ACHN (cell line): ENCODE data around the gene PKN2.

ENCODE experiments used
- DNase-seq: peaks from one replicate; pipeline ENCODE4 v3.0.0-alpha.2; 2015
- in situ Hi-C: cut with HindIII; loops from 2 replicates; pipeline ENCODE4 v1.10.0; 2017; ENCODE audit warnings: low sequenced_read_pairs, low pct_ligation_motif_present, low pct_unique_long_range_greater_than_20kb

Gene PKN2

GRCh38 chr1:88727205-88727604, 43.1 kb downstream of the PKN2 start:
- in situ Hi-C loops: no loop called here
- DNase-seq: no peak

- in situ Hi-C loops: no loop called here
- no peak for DNase-seq
Observed at GRCh38 chr1:88729297-88729696, 45.2 kb downstream of the PKN2 start.

- no peak for DNase-seq
- in situ Hi-C loops: no loop called here
Observed at GRCh38 chr1:88730132-88730675, 46.1 kb downstream of the PKN2 start.

GRCh38 chr1:88730995-88731394, 46.9 kb downstream of the PKN2 start:
- DNase-seq: no peak
- in situ Hi-C loops: no loop called here

- DNase-seq: peak; percentile 68
- in situ Hi-C loops: no loop called here
Observed at GRCh38 chr1:88731475-88732269, 47.6 kb downstream of the PKN2 start.

- no peak for DNase-seq
- in situ Hi-C loops: no loop called here
Observed at GRCh38 chr1:88735382-88735781, 51.3 kb downstream of the PKN2 start.

GRCh38 chr1:88735909-88736308, 51.8 kb downstream of the PKN2 start:
- DNase-seq: no peak
- in situ Hi-C loops: no loop called here

- DNase-seq: peak; percentile 52
- in situ Hi-C loops: no loop called here
Observed at GRCh38 chr1:88736633-88737248, 52.7 kb downstream of the PKN2 start.

- in situ Hi-C loops: no loop called here
- no peak for DNase-seq
Observed at GRCh38 chr1:88737338-88737927, 53.4 kb downstream of the PKN2 start.

GRCh38 chr1:88740784-88741183, 56.7 kb downstream of the PKN2 start:
- no peak for DNase-seq
- in situ Hi-C loops: no loop called here

- in situ Hi-C loops: no loop called here
- DNase-seq: peak; percentile 11
Observed at GRCh38 chr1:88741413-88741812, 57.3 kb downstream of the PKN2 start.

- DNase-seq: no peak
- in situ Hi-C loops: no loop called here
Observed at GRCh38 chr1:88742531-88742930, 58.5 kb downstream of the PKN2 start.

GRCh38 chr1:88744142-88744541, 60.1 kb downstream of the PKN2 start:
- in situ Hi-C loops: no loop called here
- DNase-seq: no peak

- no peak for DNase-seq
- in situ Hi-C loops: no loop called here
Observed at GRCh38 chr1:88746916-88747315, 62.8 kb downstream of the PKN2 start.

- DNase-seq: no peak
- in situ Hi-C loops: no loop called here
Observed at GRCh38 chr1:88751714-88752113, 67.6 kb downstream of the PKN2 start.

GRCh38 chr1:88753506-88753905, 69.4 kb downstream of the PKN2 start:
- in situ Hi-C loops: no loop called here
- DNase-seq: no peak

GRCh38 chr1:88763649-88764406, 79.8 kb downstream of the PKN2 start:
- peak; percentile 52 for DNase-seq
- in situ Hi-C loops: no loop called here

- in situ Hi-C loops: no loop called here
- no peak for DNase-seq
Observed at GRCh38 chr1:88768187-88768586, 84.1 kb downstream of the PKN2 start.

- in situ Hi-C loops: no loop called here
- DNase-seq: no peak
Observed at GRCh38 chr1:88768816-88769215, 84.7 kb downstream of the PKN2 start.
